Hepatic stellate cell (primary cell): ENCODE data around the gene HIGD1A.

Experiments
- DNase-seq: peaks from one replicate; pipeline ENCODE4 v3.0.0; 2011; ENCODE audit warnings: low spot score

The HIGD1A gene

DNA sequence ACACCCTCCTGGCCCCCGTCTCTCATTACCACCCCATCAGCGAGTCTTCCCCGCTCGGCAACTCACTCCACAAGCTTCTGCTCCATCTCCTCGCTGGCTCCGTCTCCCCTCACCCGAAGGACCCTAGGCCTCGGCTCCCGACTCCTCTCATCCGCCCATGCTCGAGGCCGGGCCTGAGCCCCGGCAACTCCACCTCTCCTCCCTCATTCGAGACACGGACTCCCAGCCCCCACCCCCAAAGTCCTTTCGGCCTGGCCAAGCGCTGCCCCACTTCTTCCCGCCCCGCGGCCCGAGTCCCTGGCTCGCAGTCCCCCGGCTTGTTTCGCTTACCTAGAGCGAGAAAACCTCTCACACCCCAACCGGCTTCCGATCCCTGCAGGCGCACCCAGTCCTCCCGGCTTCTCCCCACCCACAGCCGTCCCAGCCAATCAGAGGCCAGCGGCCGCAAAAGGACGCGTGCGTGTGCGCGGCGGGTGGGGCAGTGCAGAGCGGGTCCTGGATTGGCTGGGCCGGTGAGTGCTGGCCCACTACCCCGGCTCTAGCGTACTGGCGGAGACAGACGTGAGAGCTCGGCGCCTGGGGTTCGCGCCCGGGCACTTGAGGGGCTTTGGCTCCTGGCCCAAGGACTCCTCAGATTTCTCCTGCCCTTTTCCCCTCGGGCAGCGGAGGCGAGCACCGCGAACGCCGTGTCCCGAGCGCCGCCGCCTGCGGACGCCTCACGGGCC is at the start of gene HIGD1A:
HIGD1A (minus strand) TSS at position 385 of the 725 bp plus-strand sequence. CDS start 10,237 bp downstream, outside the sequence.
- peak; percentile 97 for DNase-seq

DNA sequence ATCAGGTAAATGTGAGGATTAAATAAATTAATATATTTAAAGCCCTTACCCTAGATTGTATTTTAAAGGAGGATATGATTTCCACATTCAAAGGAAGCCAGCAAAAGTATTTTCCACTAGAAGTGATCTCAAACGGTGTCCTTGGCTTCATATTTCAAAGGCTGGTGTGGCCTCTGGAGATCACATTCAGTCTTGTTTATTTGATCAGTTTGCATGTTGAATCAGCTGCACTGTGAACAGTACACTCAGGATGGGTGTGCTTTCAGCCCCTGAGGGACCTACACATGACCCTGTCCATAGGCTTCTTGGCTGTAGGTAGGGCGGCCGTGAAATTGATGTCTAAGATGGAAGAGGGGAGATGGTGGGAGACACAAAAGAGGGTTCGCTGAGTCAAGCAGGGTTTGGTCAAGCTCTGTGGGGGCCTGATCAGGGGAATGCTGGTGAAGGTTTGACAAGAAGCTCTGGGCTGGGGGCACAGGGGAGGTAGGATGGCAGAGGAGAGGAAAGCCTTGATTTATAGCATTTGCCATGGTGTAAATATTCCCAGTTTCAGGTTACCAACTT is 49.5 kb upstream of the HIGD1A start:
- no peak for DNase-seq

DNA sequence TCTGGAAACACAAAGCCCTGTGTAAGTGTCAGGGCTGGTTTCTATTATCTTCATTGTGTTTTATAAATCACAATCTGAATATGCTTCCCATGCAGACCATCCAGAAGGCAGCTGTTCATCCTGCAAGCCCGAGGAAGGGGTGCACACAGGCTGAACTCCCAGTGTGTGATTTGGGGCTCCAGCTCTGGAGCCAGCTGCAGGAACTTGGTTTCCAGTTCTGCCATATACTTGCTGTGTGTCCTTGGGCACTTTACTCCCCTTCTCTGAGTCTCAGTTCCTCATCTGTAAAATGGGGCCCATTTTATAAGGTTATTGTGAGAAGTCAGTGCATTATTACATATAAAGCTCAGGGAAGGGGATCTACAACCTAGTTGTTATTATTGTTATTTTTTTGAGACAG is 48.8 kb upstream of the HIGD1A start:
- DNase-seq: no peak

DNA sequence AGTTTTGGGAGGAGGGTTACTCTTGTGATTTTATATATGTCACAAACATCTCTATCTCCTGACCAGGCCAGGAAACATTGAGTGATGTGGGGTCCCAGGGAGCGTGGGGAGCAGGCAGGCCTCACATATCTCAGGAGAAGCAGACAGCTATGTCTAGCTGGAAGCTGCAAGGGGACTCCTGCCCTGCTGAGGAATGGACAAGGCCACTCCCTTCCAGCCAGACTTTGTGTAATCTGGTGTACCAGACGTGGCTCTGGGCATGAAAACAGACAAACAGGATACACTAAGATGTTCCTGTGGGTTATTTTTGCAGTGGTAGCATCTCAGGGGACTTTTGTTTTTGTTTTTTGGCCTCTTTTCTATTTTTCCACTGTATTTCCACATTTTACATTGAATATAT is 48.2 kb upstream of the HIGD1A start:
- DNase-seq: no peak

DNA sequence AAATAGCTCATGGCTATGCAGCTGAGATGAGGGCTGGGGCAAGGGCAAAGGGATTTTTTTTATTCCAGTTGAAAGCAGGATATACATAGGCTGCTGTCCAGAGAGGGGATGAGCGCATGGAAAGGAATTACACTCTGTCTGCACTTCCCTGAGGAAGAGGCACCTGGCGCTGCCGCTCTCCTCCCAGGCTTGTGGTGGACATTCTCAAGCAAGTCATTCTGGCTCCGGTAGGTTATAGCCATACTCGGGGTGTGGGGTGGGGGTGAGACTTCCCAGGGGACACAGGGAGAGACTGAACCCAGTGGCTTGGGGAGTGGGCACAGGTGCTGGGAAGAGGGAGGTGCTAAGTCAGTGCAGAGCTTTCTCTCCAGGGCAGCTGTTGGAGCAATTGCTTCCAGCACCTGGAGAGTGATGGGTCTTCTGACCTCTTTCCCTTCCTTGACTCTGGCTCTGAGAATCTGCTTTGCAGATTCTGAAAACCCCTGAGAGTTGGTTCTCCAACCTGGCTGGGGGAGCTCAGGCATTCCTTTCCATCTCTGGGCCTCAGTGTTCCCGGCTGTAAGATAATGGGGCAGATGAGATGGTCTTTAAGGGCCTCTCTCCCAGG is 47.0 kb upstream of the HIGD1A start:
- no peak for DNase-seq

DNA sequence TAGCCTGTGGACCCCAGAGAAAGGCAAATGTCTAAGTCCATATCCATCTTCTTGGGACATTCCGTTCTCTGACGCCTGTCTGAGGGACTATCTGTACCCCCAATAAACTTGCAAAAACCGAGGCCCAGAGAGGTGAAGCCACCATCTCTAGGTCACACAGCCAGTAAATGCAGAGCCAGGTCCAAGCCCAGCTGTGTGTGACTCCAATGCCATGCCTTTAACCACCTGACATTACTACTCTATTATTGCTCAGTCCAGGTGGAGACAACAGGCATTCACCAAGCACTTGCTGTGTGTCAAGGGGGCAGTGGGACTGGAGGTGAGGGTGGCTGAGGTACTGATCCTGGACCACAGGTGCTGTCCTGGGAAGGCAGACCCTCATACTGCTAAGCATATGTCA is 46.0 kb upstream of the HIGD1A start:
- DNase-seq: no peak

DNA sequence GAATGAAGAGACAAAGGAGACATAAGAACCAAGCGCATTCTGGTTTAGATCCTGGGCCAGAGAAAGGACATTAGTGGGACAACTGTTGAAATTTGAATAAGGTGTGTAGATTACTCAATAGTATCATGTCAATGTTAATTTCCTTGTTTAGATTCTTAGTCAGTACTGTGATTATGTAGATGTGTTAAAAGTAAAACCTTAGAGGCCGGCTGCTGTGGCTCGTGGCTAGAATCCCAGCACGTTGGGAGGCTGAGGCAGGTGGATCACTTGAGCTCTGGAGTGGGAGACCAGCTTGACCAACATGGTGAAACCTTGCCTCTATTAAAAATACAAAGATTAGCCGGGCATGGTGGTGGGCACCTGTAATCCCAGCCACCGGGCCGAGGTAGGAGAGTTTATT is 44.7 kb upstream of the HIGD1A start:
- no peak for DNase-seq

DNA sequence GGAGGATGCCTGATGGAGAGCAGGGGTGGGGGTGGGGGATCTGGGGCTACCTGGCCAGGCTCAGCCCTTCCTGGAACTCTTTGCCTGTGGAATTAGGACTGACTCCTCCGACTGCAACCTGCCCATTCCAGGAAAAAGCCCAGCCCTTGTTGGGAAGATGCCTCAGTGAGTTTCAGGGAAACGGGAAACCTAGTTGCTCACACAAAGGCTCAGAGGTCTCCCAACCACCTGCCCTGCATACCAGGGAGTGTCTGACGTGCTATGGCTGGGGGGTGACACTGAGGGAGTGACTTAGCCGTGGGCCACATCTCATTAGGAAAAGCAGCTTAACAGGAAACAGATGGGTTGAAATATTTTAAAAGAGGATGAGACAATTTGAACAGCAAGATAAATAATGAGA is 43.4 kb upstream of the HIGD1A start:
- no peak for DNase-seq

DNA sequence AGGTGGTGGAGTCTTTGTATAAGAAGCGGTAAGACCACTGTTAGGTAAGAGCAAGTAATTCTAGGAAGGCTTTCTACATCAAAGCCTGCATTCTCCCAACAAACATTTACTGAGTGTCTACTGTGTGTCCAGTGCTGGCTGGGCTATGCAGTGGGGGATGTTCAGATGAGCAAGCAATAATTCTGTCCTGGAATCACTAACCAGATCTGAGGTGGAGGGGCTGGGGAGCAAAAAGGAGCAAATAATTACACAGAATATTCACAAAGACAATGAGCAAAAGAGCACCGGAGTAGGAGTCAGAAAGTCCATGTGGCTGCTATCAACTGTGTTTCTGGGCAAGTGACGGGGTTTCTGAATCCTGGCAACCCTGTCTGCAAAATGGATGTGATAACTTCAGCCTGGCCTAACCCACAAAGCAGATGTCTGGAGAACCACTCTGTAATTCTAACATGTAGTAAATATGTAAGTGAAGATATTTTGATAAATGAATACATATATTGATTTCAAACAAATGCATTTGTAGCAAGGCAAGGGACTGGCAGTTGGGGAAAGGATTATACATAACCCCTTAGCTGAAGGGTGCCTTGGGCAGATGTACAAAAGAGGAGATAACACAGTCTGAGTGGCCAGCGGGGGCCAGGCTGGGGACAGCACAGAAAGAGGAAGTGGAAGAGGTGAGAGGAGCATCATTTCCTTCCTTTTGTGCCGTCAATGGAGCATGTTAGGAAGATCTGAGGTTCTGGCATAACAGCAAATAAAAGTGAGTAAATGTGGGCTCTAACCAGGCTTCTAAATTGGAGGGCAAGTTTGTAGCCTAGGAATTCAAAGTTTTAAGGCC is 42.6 kb upstream of the HIGD1A start:
- DNase-seq: no peak

DNA sequence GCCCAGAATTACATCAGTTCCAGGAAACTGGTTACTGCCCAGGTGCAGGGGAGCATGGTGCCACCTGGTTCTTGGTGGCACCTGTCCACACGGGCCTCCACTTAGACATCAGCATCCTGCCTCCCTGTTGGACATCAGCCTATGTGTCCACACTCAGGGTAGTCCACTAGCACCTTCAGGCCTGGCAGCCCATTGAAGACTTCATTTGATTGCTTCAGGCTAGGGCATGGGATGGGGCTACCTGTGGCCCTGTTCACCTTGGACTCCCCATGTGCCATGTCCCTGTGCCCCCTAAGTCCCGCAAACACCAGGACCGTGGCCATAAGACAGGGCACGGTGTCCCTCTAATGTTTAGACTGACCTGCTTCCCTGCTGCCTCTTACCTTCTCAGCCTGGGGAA is 40.5 kb upstream of the HIGD1A start:
- no peak for DNase-seq

DNA sequence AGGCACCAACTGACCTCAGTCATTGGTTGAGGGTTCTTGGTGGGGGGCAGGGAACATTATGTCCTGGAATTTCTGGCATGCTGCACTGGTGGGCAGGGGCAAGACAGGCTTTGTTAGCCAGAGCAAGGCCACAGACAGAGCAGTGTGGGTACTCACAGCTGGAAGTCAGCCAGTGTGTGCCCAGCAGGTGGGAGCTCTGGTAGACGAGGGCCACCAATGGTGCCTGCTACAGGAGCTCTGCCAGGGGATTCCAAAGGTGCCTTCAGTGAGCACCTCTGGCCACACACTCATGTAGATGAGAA is 40.1 kb upstream of the HIGD1A start:
- no peak for DNase-seq

DNA sequence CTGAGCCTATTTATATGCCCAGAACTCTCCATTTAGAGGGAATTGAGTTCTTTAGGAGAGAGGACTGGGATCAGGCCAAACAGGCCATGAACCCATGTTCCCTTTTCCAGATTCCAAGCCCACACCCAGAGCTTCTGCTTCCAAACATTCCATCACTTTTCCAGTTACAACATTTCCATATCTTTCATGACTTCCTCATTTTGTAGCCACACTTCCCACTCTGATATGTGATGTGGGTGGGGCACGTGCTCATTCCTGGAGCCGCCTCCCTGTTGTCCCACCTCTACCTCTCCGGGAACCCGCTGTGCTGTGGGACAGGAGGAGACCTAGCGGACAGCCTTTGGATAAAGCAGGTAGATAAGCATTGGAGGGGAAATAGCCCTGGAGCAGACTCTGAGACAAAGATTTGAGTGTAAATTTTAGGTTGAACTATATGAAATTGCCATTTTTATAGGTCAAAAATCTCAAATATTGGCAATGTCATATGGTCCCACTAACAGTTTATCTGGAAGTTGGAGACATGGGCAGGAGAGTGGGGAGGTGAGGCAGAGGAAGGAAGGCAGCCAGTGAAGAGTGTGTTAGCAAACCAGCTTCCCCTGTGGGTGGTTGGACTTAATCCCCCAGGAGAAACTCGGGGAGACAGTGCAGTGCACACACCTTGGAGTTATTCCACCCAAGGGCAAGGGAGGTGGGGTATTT is 39.6 kb upstream of the HIGD1A start:
- no peak for DNase-seq

DNA sequence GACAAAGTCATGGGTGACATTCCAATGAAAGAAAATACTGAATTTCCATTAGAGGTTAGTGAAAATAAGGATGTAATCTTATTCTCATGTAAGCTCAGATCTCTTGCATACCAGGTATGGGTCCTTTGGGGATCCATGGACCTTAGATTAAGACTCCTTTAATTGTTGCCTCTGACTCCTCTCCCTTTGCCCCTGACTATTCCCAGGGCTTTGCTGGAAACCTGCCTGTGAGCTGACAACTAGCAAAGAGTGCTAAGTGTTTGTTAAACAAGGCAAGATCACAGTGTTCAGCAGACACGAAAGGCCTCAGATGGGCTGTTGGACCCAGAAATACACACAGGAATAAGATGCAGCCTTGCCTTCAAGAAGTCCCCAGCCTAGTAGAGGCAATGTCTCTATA is 37.0 kb upstream of the HIGD1A start:
- no peak for DNase-seq

DNA sequence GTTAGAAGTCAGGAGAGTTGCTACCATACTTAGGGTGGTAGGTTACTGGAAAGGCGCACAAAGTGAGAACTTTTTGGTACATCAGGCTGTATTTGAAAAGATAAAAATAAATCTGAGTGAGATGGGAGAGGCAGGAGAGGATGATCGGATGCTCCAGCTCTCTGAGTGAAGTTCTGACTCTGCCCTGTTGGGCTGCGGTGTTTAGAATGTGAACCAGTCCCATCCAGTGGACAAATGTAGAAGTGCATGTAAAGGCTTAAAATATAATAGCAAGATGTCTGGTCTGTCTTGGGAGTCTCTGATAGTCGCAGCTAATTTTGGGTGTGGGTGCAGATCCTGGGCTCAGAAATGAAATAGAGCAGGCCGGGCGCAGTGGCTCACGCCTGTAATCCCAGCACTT is 35.3 kb upstream of the HIGD1A start:
- peak; percentile 67 for DNase-seq

DNA sequence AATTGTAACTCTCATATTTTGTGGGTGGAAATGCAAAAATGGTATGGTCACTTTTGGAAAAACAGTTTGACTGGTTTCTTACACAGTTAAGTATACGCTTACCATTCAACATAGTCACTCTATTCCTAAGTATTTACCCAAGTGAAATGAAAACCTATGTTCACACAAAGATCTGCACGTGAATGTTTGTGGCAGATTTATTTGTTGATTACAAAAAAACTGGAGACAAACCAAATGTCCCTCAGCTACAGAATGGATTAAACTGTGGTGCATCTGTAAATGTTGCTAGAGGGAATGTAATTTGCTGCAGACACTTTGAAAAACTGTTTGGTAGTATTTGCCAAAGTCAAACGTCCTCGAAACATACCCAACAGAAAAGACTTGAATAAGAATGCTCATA is 34.3 kb upstream of the HIGD1A start:
- no peak for DNase-seq

DNA sequence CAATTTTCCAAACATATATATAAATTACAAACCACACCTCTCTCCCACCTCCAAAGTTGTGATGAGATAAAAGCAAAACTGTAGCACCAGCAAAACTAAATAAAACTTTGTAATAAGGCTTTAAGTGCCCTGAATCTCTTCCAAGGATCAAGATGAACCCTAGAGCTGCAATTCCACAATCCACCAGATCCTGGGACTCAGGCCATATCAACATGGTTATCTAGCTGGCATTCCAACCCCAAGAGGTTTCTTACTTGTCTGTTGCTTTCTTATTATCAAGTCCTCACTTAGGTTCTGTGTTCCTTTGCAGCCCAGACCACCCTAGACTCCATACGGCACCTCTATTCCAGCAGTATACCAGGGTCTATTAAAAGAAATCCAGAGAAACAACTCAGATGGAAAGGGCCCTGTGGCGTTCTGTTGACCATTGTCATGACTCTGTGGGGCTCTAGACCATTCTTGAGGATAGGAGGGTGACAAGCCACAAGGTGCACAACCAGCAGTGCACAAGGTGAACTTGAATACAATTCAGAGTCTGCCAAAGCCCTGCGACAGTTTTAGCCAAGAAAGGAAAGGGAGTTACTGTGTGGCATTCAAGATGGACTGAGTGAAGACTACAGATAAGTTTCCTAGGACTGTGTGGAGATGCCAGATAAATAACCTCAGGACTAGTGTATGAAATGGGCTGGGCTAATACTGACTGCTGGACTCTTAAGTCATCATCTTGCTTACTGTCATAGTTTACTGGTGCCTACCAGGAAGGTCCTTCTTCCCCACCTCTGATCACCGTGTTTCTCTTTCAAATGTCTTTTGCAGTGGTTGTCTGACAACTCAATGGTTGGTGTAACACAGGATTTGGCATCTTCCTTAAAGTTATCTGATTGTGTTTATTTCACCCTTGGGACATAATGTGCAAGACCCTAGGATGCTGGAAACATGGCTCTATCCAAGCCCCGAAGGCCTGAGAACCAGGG is 32.1 kb upstream of the HIGD1A start:
- DNase-seq: no peak

DNA sequence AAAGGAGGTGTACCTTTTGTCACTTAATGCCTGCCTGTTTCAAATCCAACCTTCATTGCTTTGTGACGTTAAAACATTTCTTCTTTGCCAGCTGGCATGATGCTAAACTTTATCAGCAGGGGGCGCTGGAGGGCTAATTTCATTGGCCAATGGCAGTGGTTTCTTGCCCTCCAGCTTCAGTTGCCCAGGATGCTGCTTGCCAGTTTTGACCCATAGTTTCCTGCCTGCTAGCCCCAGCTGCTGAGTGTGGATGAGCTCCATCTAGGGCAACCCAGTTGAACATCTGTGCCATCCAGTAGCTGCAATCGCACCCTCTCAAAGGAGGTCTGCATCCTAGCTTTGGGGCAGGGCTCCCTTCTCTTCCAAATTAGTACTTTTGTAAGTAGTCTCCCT is 27.0 kb upstream of the HIGD1A start:
- DNase-seq: peak; percentile 34

DNA sequence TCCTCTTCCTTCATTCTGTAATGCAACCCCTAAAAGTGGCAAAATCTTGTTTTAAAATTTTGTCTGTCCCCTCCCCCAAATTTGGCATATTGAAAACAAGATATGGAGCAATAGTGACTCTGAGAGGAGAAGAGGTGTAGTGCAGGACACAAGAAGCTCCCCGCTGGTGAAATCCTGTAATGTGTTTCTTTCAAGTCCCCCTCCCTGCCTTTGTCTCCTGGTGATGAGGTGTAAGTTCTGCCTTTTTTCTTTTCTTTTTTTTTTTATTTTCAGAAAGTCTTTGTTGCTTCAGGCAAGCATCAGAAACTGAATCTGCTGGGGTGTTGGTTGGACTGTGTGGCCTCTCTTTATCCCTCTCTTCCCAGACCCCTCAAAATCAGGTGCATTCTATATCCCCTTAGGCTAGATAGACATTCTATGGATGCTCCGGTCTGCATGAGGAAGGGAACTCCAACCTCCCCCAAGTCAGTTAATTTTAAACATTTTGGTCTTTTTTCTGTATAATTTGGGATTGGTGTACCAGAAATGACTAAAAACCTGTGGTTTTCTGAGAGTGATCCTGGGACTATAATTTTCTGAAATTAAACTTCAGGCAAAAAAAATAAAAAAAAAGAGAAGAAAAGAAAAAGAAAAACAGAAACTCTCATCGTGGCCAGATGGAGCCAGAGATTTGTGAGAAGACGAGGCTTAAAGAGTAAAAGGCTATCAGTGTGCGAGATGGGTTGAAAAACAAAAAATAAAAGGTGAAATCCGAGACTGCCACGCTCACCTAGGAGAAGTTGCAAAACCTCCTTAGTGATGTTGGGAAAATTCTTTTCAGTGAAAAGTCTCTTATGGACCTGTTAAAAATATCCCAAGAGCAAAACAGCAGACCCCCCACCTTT is 26.4 kb upstream of the HIGD1A start:
- no peak for DNase-seq

DNA sequence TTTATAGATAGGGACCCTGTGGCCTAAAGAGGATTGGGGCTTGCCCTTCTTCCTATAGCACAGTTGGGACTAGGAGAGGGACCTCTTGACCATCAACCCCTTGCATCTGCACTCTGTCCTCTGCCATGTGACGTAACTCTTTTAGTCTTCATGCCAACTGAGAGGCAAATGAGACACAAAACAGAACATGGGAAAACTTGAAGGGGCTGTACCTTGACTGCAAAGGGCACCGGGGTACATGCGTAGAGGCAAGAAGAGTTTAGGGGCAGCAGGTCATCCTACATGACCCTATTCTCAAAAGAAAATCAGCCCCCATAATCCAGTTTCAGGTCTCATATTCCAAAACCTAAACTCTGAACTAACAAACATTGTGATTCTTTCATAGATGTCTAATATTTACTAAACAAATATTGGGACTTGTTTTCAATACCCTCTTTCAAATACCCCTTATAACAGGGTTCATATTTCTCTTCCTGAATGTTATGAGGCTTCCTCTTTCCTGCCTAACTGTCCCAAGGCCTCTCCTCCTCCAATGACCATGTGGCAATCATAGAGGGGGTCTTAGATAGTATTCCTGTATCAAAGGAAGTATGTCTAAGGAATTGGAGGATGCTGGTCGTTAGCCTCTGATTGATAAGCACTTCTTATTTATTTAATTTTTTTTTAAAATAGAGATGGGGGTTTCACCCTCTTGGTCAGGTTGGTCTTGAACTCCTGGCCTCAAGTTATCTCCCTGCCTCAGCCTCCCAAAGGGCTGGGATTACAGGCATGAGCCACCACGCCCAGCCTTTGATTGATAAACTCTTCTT is 25.5 kb upstream of the HIGD1A start:
- DNase-seq: no peak
